ENCODE data around the gene PAX3. TPM values are rescaled to one million over a fixed set of nuclear protein-coding genes. Genes with fewer than 3 reads are reported as not detected.

The PAX3 gene
- total and polyA plus RNA-seq, 2 of the 13 experiments (the other 11 are each of a cell fraction or from before 2014, with no cell fraction given): 0.07 TPM; not detected in 1

DNA sequence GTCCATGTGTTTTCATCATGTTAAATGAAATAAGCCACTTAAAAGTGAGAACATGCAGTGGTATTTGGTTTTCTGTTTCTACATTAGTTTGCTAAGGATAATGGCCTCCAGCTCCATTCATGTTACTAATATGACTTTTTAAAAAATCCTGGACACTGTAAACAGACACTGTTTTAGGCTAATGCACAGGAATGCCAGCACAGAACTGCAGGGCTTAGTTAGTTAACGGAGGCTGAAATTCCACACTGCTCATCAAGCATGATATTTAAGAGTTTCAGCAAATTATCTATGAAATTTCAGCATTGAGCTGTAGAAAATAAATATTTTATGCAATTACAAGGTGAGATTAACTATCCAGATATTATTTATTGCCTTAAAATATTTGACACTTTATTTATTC lies 42.5 kb upstream of the PAX3 start:
- BruUV-seq (replicated peaks): no TSS peak
- in situ Hi-C loops (cut with HindIII; ENCODE audit: extremely low pct_ligation_motif_present, low pct_unique_long_range_greater_than_20kb): no loop called here
- Histone ChIP-seq H3K4me3 (replicated peaks in 1 of 3; ENCODE audit: insufficient read depth in 1 of 3, low read depth in 2 of 3, low read length in 3 of 3) (no peak overlapping the region), H3K36me3 (replicated peaks in 1 of 2; ENCODE audit: control insufficient read depth in 1 of 2, insufficient read depth in 2 of 2, low read length in 2 of 2) (no peaks in the 10 kb centered on the region), H3K9ac (ENCODE audit: insufficient read depth, low read depth, low read length) (no peak overlapping the region), H2AFZ (ENCODE audit: low read length) (no peak overlapping the region), H3K4me2 (ENCODE audit: low read depth, low read length) (no peak overlapping the region), H3K27ac (ENCODE audit: extremely low read length, insufficient read depth, low read length) (no peak overlapping the region), H3K27me3 (ENCODE audit: control insufficient read depth in 1 of 2, insufficient read depth in 2 of 2, low read length in 2 of 2) (no peaks in the 10 kb centered on the region; a peak in 1 of 5 replicates), H3K79me2 (ENCODE audit: insufficient read depth, low read length) (no peaks in the 10 kb centered on the region), H4K20me1 (ENCODE audit: insufficient read depth, low read length) (no peaks in the 10 kb centered on the region; the same call in 1 of the 2 replicates), H3K4me1 (ENCODE audit: insufficient read depth, low read length) (no peaks in the 10 kb centered on the region), H3K9me3 (ENCODE audit: low read length) (no peaks in the 10 kb centered on the region)
- FAIRE-seq (no peak), ATAC-seq (no peak), DNase-seq (ENCODE audit: low spot score) (no peak)
- CTCF ChIA-PET (ENCODE audit: low intra/inter-chr PET ratio, low total read pairs): no interaction called here
- POLR2A ChIA-PET: no interaction called here
- WGBS (ENCODE audit: low lambda C conversion rate): 0% methylated on average over 1 of the region's 1 CpG
- intact Hi-C loops (cut with micrococcal nuclease; ENCODE audit: unreplicated experiment): no loop called here
- TF ChIP-seq KLF6 (CRISPR knock-in tag; IDR thresholded peaks at IDR 0.05) (no peak), SRF (IDR thresholded peaks at IDR 0.05; ENCODE audit: low read depth, low read length) (no peak), ZNF274 (CRISPR knock-in tag; IDR thresholded peaks at IDR 0.05) (no peak), ZNF660 (CRISPR knock-in tag; IDR thresholded peaks at IDR 0.05; ENCODE audit: borderline replicate concordance, low read depth) (no peak), ZFP37 (CRISPR knock-in tag; IDR thresholded peaks at IDR 0.05; ENCODE audit: borderline replicate concordance) (no peak), ATF7 (IDR thresholded peaks at IDR 0.05) (no peak), ATF7 (CRISPR knock-in tag; IDR thresholded peaks at IDR 0.05) (no peak), ZFX (CRISPR knock-in tag; IDR thresholded peaks at IDR 0.05; ENCODE audit: low read depth) (no peak), ESRRA (CRISPR knock-in tag; IDR thresholded peaks at IDR 0.05; ENCODE audit: low read depth) (no peak)
- TF ChIP-seq, protein P1, sequence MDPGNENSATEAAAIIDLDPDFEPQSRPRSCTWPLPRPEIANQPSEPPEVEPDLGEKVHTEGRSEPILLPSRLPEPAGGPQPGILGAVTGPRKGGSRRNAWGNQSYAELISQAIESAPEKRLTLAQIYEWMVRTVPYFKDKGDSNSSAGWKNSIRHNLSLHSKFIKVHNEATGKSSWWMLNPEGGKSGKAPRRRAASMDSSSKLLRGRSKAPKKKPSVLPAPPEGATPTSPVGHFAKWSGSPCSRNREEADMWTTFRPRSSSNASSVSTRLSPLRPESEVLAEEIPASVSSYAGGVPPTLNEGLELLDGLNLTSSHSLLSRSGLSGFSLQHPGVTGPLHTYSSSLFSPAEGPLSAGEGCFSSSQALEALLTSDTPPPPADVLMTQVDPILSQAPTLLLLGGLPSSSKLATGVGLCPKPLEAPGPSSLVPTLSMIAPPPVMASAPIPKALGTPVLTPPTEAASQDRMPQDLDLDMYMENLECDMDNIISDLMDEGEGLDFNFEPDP (CRISPR knock-in tag; conservative IDR thresholded peaks at IDR 0.05): no peak
- TF ChIP-seq, protein P2, sequence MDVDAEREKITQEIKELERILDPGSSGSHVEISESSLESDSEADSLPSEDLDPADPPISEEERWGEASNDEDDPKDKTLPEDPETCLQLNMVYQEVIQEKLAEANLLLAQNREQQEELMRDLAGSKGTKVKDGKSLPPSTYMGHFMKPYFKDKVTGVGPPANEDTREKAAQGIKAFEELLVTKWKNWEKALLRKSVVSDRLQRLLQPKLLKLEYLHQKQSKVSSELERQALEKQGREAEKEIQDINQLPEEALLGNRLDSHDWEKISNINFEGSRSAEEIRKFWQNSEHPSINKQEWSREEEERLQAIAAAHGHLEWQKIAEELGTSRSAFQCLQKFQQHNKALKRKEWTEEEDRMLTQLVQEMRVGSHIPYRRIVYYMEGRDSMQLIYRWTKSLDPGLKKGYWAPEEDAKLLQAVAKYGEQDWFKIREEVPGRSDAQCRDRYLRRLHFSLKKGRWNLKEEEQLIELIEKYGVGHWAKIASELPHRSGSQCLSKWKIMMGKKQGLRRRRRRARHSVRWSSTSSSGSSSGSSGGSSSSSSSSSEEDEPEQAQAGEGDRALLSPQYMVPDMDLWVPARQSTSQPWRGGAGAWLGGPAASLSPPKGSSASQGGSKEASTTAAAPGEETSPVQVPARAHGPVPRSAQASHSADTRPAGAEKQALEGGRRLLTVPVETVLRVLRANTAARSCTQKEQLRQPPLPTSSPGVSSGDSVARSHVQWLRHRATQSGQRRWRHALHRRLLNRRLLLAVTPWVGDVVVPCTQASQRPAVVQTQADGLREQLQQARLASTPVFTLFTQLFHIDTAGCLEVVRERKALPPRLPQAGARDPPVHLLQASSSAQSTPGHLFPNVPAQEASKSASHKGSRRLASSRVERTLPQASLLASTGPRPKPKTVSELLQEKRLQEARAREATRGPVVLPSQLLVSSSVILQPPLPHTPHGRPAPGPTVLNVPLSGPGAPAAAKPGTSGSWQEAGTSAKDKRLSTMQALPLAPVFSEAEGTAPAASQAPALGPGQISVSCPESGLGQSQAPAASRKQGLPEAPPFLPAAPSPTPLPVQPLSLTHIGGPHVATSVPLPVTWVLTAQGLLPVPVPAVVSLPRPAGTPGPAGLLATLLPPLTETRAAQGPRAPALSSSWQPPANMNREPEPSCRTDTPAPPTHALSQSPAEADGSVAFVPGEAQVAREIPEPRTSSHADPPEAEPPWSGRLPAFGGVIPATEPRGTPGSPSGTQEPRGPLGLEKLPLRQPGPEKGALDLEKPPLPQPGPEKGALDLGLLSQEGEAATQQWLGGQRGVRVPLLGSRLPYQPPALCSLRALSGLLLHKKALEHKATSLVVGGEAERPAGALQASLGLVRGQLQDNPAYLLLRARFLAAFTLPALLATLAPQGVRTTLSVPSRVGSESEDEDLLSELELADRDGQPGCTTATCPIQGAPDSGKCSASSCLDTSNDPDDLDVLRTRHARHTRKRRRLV (CRISPR knock-in tag; IDR thresholded peaks at IDR 0.05): no peak
- TF ChIP-seq, protein P3, sequence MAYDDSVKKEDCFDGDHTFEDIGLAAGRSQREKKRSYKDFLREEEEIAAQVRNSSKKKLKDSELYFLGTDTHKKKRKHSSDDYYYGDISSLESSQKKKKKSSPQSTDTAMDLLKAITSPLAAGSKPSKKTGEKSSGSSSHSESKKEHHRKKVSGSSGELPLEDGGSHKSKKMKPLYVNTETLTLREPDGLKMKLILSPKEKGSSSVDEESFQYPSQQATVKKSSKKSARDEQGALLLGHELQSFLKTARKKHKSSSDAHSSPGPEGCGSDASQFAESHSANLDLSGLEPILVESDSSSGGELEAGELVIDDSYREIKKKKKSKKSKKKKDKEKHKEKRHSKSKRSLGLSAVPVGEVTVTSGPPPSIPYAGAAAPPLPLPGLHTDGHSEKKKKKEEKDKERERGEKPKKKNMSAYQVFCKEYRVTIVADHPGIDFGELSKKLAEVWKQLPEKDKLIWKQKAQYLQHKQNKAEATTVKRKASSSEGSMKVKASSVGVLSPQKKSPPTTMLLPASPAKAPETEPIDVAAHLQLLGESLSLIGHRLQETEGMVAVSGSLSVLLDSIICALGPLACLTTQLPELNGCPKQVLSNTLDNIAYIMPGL (CRISPR knock-in tag; IDR thresholded peaks at IDR 0.05; ENCODE audit: borderline replicate concordance in 1 of 2, low read depth in 1 of 2): no peak
